ENCODE measurements around the gene CAMK2A. TPM values are rescaled to one million over a fixed set of nuclear protein-coding genes. Genes with fewer than 3 reads are reported as not detected.

Gene CAMK2A
- total and polyA plus RNA-seq, 2 experiments from 2014 or later: 0.18 TPM; not detected in 1

DNA sequence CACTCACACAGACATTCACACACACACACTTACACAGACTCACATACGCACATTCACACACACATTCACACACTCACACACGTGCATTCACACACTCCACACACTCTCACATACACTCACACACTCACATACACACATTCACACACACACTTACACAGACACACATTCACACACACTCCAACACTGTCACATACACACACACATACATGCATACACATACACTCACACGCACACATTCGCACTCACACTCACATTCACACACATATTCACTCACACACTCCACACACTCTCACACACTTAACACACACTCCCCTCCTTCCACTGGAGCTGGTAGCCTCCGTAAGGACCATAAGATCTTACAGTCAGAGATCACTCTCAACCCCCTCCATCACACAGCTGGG, 26.2 kb downstream of the CAMK2A start:
- Mint-ChIP-seq H3K27ac (no peak overlapping the region), H3K36me3 (ENCODE audit: low read depth) (no peaks in the 10 kb centered on the region), H3K4me3 (no peak overlapping the region), H3K9me3 (no peaks in the 10 kb centered on the region; the same call in 2 of the 3 replicates), H3K27me3 (ENCODE audit: insufficient read depth, low read depth, poor library complexity) (peaks cover 17% of the 10 kb centered on the region), H3K4me1 (peaks cover 15% of the 10 kb centered on the region)
- no peaks in the 10 kb centered on the region for H4K20me1 ChIP-seq (replicated peaks; ENCODE audit: insufficient read depth)
- no peaks in the 10 kb centered on the region for H3K9me2 ChIP-seq (ENCODE audit: insufficient read depth)
- no peak for DNase-seq (ENCODE audit: low spot score)
- H3K4me2 ChIP-seq: no peak overlapping the region
- no peak overlapping the region for H3K27ac ChIP-seq (ENCODE audit: low read depth)
- no peak for ATAC-seq
- TF ChIP-seq CTCF (conservative IDR thresholded peaks at IDR 0.05; ENCODE audit: low read depth in 2 of 2) (no peak), ZNF331 (CRISPR knock-in tag; IDR thresholded peaks at IDR 0.05; ENCODE audit: low read depth) (no peak), CREB1 (CRISPR knock-in tag; IDR thresholded peaks at IDR 0.05; ENCODE audit: low read depth) (no peak), JUNB (IDR thresholded peaks at IDR 0.05; ENCODE audit: unreplicated experiment) (no peak), POLR2AphosphoS5 (IDR thresholded peaks at IDR 0.05; ENCODE audit: low read depth) (no peak), EZH2 (IDR thresholded peaks at IDR 0.05; ENCODE audit: low read depth, unreplicated experiment) (no peak), REST (IDR thresholded peaks at IDR 0.05; ENCODE audit: unreplicated experiment) (no peak), NANOG (IDR thresholded peaks at IDR 0.05; ENCODE audit: borderline replicate concordance) (no peak), STAT1 (IDR thresholded peaks at IDR 0.05; ENCODE audit: unreplicated experiment) (no peak), ZNF114 (CRISPR knock-in tag; IDR thresholded peaks at IDR 0.05) (no peak)
- TF ChIP-seq, protein P1, sequence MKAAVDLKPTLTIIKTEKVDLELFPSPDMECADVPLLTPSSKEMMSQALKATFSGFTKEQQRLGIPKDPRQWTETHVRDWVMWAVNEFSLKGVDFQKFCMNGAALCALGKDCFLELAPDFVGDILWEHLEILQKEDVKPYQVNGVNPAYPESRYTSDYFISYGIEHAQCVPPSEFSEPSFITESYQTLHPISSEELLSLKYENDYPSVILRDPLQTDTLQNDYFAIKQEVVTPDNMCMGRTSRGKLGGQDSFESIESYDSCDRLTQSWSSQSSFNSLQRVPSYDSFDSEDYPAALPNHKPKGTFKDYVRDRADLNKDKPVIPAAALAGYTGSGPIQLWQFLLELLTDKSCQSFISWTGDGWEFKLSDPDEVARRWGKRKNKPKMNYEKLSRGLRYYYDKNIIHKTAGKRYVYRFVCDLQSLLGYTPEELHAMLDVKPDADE (IDR thresholded peaks at IDR 0.05): no peak
- H3K27me3 ChIP-seq (ENCODE audit: insufficient read depth): no peaks in the 10 kb centered on the region
- no peaks in the 10 kb centered on the region for H3K36me3 ChIP-seq (ENCODE audit: insufficient read depth)
- H3K79me2 ChIP-seq (replicated peaks; ENCODE audit: insufficient read depth): no peaks in the 10 kb centered on the region
- no peak overlapping the region for H3K4me3 ChIP-seq
- no peak overlapping the region for H2AFZ ChIP-seq
- H3F3A ChIP-seq (replicated peaks; ENCODE audit: low read depth): no peaks in the 10 kb centered on the region
- H3K4me1 ChIP-seq (ENCODE audit: insufficient read depth): no peaks in the 10 kb centered on the region; the same call in 1 of the 2 replicates
